Neuronal stem cell (in vitro differentiated cells): ENCODE data around the gene PSORS1C1.
"Not testable (repeated sequence)": the region's sequence is repeated elsewhere in the genome, so short reads cannot be mapped to it uniquely, and the experiment has no call there.

Experiments
- DNase-seq: peaks from one replicate; pipeline ENCODE4 v3.0.0-alpha.2; 2013; ENCODE audit warnings: low spot score
- H2AFZ ChIP-seq: one replicate; pipeline ENCODE4 v1.6.1; 2013; ENCODE audit warnings: mild to moderate bottlenecking, low read length, inconsistent platforms
- H2AK5ac ChIP-seq: 2 replicates; pipeline ENCODE4 v1.6.1; 2013; ENCODE audit warnings: low read depth, mild to moderate bottlenecking, inconsistent platforms, low read length, moderate library complexity, mixed read lengths
- H2BK120ac ChIP-seq: 2 replicates; pipeline ENCODE4 v1.6.1; 2013; ENCODE audit warnings: low read depth, mild to moderate bottlenecking, inconsistent platforms, low read length, moderate library complexity, mixed read lengths
- H2BK12ac ChIP-seq: one replicate; pipeline ENCODE4 v1.6.1; 2013; ENCODE audit warnings: low read length, inconsistent platforms
- H2BK15ac ChIP-seq: 2 replicates; pipeline ENCODE4 v1.6.1; 2013; ENCODE audit warnings: mild to moderate bottlenecking, low read length, inconsistent platforms, mixed read lengths
- H2BK5ac ChIP-seq: one replicate; pipeline ENCODE4 v1.6.1; 2013; ENCODE audit warnings: inconsistent platforms, mild to moderate bottlenecking, low read length, moderate library complexity
- H3K14ac ChIP-seq: one replicate; pipeline ENCODE4 v1.6.1; 2013; ENCODE audit warnings: low read length, inconsistent platforms
- H3K18ac ChIP-seq: 2 replicates; pipeline ENCODE4 v1.6.1; 2013; ENCODE audit warnings: low read length, inconsistent platforms
- H3K23ac ChIP-seq: 2 replicates; pipeline ENCODE4 v1.6.1; 2013; ENCODE audit warnings: low read depth, mild to moderate bottlenecking, mixed read lengths, low read length, inconsistent platforms; ENCODE audit not compliant: poor library complexity
- H3K27ac ChIP-seq: replicated peaks from 3 replicates; pipeline ENCODE4 v1.5.1; 2013; ENCODE audit warnings: low read length, inconsistent platforms
- H3K27me3 ChIP-seq, 3 experiments: 2 replicates each; pipeline ENCODE4 v1.6.1; 2013; ENCODE audit warnings: low read length in 3 of 3, mild to moderate bottlenecking in 2 of 3, inconsistent platforms in 1 of 3, low read depth in 1 of 3, mixed read lengths in 1 of 3, moderate library complexity in 1 of 3; ENCODE audit not compliant: control insufficient read depth in 3 of 3, insufficient read depth in 3 of 3
- H3K36me3 ChIP-seq, 2 donors: replicated peaks in 1 of 2; 2 replicates each; pipeline ENCODE4 v1.6.1; 2013; ENCODE audit warnings: low read length in 2 of 2; ENCODE audit not compliant: control insufficient read depth in 2 of 2, insufficient read depth in 2 of 2
- H3K4ac ChIP-seq: 2 replicates; pipeline ENCODE4 v1.6.1; 2013; ENCODE audit warnings: inconsistent platforms, mild to moderate bottlenecking, low read length, moderate library complexity
- H3K4me1 ChIP-seq, 2 donors: 1 replicate in 1 of 2; 2 replicates in 1 of 2; pipeline ENCODE4 v1.6.1; 2013; ENCODE audit warnings: low read length in 2 of 2, low read depth in 1 of 2; ENCODE audit not compliant: control insufficient read depth in 2 of 2, insufficient read depth in 1 of 2
- H3K4me2 ChIP-seq: one replicate; pipeline ENCODE4 v1.6.1; 2013; ENCODE audit warnings: mild to moderate bottlenecking, low read length, inconsistent platforms; ENCODE audit not compliant: insufficient read depth, poor library complexity, severe bottlenecking
- H3K4me3 ChIP-seq, 2 donors: 2 replicates each; pipeline ENCODE4 v1.5.1; 2013; ENCODE audit warnings: low read length in 2 of 2, mild to moderate bottlenecking in 2 of 2, inconsistent platforms in 1 of 2, moderate library complexity in 1 of 2
- H3K79me1 ChIP-seq: one replicate; pipeline ENCODE4 v1.6.1; 2013; ENCODE audit warnings: low read depth, mild to moderate bottlenecking, inconsistent platforms, low read length, moderate library complexity
- H3K9ac ChIP-seq: one replicate; pipeline ENCODE4 v1.6.1; 2013; ENCODE audit warnings: mild to moderate bottlenecking, low read depth, low read length, inconsistent platforms; ENCODE audit not compliant: poor library complexity
- H3K9me3 ChIP-seq, 2 donors: replicated peaks in 1 of 2; 2 replicates each; pipeline versions ENCODE3 to v1.6.1; 2013; ENCODE audit warnings: low read length in 2 of 2, mild to moderate bottlenecking in 2 of 2, inconsistent platforms in 1 of 2, low read depth in 1 of 2, mixed read lengths in 1 of 2, moderate library complexity in 1 of 2; ENCODE audit not compliant: control insufficient read depth in 2 of 2, insufficient read depth in 1 of 2
- H4K8ac ChIP-seq: one replicate; pipeline ENCODE4 v1.6.1; 2013; ENCODE audit warnings: low read depth, mild to moderate bottlenecking, inconsistent platforms, low read length, moderate library complexity
- H4K91ac ChIP-seq: one replicate; pipeline ENCODE4 v1.6.1; 2013; ENCODE audit warnings: low read length, low read depth, mild to moderate bottlenecking, inconsistent platforms; ENCODE audit not compliant: poor library complexity
- WGBS, 2 donors: extraction: QIAGEN DNeasy Blood & Tissue Kit; methylation state at CpG; one replicate each; pipeline ENCODE4 v1.1.7; 2013; ENCODE audit warnings: missing lambda C conversion rate in 2 of 2, mixed read lengths in 1 of 2; ENCODE audit not compliant: insufficient read length in 2 of 2, insufficient replicate concordance in 1 of 2; ENCODE audit errors: extremely low coverage in 2 of 2; 5-methylcytosine and 5-hydroxymethylcytosine counted together

Gene PSORS1C1

GRCh38 chr6:31180500-31180899 lies 65.9 kb downstream of the PSORS1C1 start:
- Histone ChIP-seq H3K4ac (no peak overlapping the region), H3K27ac (no peak overlapping the region), H3K4me1 (no peaks in the 10 kb centered on the region), H3K4me2 (no peak overlapping the region), H3K4me3 (no peak overlapping the region), H2AFZ (no peak overlapping the region), H2BK120ac (no peak overlapping the region), H3K18ac (peak overlapping the region; percentile 64), H4K8ac (no peak overlapping the region), H4K91ac (no peak overlapping the region), H3K79me1 (no peaks in the 10 kb centered on the region), H2BK5ac (no peak overlapping the region), H3K27me3 (peaks cover 0 to 2% (median 0%) of the 10 kb centered on the region in 3 experiments), H3K23ac (no peak overlapping the region), H3K36me3 (no peaks in the 10 kb centered on the region), H2AK5ac (no peak overlapping the region), H3K14ac (peak overlapping the region; percentile 82), H3K9me3 (no peaks in the 10 kb centered on the region), H2BK12ac (no peak overlapping the region), H2BK15ac (peak overlapping the region; percentile 94), H3K9ac (no peak overlapping the region)
- DNase-seq, result no peak
- WGBS, 2 donors, result no CpG with 5 or more reads among the region's 26 CpGs

- H2BK12ac ChIP-seq, H2BK5ac ChIP-seq, H4K91ac ChIP-seq, H4K8ac ChIP-seq, H3K9me3 ChIP-seq, H3K4me3 ChIP-seq, H3K27me3 ChIP-seq, H3K14ac ChIP-seq, H2BK15ac ChIP-seq, H2BK120ac ChIP-seq, H3K4me2 ChIP-seq, DNase-seq, H3K9ac ChIP-seq, H3K27ac ChIP-seq, H3K4ac ChIP-seq, H3K79me1 ChIP-seq, H3K18ac ChIP-seq, H2AK5ac ChIP-seq, H3K23ac ChIP-seq, H2AFZ ChIP-seq, H3K4me1 ChIP-seq, H3K36me3 ChIP-seq: not testable (repeated sequence)
- no CpG with 5 or more reads among the region's 2 CpGs for WGBS, 2 donors
These were observed 68.7 kb downstream of the PSORS1C1 start for GRCh38 chr6:31183287-31183686.

- H3K9ac ChIP-seq, H2AK5ac ChIP-seq, H2BK12ac ChIP-seq, H2BK5ac ChIP-seq, H4K8ac ChIP-seq, H3K79me1 ChIP-seq, H3K36me3 ChIP-seq, H2BK120ac ChIP-seq, H2BK15ac ChIP-seq, H3K4me2 ChIP-seq, H3K4ac ChIP-seq, H3K4me1 ChIP-seq, H3K27me3 ChIP-seq, H3K23ac ChIP-seq, H3K27ac ChIP-seq, H3K4me3 ChIP-seq, H3K9me3 ChIP-seq, H3K14ac ChIP-seq, H3K18ac ChIP-seq, DNase-seq, H4K91ac ChIP-seq, H2AFZ ChIP-seq: not testable (repeated sequence)
- no CpG with 5 or more reads among the region's 6 CpGs for WGBS, 2 donors
These were observed 69.3 kb downstream of the PSORS1C1 start for GRCh38 chr6:31183859-31184258.

GRCh38 chr6:31185695-31186051 lies 71.1 kb downstream of the PSORS1C1 start:
- H2AK5ac ChIP-seq, H3K14ac ChIP-seq, H2BK5ac ChIP-seq, H2AFZ ChIP-seq, H3K9me3 ChIP-seq, H3K4me1 ChIP-seq, H3K4me2 ChIP-seq, DNase-seq, H3K27me3 ChIP-seq, H3K4ac ChIP-seq, H3K18ac ChIP-seq, H3K27ac ChIP-seq, H2BK12ac ChIP-seq, H3K79me1 ChIP-seq, H4K91ac ChIP-seq, H4K8ac ChIP-seq, H3K23ac ChIP-seq, H3K36me3 ChIP-seq, H3K4me3 ChIP-seq, H2BK120ac ChIP-seq, H2BK15ac ChIP-seq, H3K9ac ChIP-seq: not testable (repeated sequence)
- WGBS, 2 donors, result no CpG with 5 or more reads among the region's 4 CpGs
